Activated CD4-positive, alpha-beta T cell treated with anti-CD3 and anti-CD28 coated beads, Interleukin-2, amount 50 U/mL, for 24 hours (primary cell): ENCODE results near the gene LRRIQ3.
"Not testable (repeated sequence)": the region's sequence is repeated elsewhere in the genome, so short reads cannot be mapped to it uniquely, and the experiment has no call there.

Experiments used
- DNase-seq, 2 donors: peaks; one replicate each; pipeline ENCODE4 v3.0.0-alpha.2; 2020; ENCODE audit warnings: low read depth in 1 of 2, low spot score in 1 of 2

Gene LRRIQ3

DNA sequence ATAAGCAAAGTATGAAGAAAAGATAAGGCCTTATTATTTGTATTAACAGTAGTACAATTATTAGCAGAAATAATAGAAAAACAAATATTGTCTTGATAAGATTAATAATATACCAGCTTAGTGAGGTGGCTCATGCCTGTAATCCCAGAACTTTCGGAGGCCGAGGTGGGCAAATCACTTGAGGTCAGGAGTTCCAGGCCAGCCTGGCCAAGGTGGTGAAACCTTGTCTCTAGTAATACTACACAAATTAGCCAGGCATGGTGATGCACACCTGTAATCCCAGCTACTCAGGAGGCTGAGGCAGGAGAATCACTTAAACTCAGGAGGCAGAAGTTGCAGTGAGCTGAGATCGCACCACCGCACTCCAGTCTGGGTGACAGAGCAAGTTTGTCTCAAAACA, 80.6 kb downstream of the LRRIQ3 start:
- DNase-seq, result not testable (repeated sequence)

- DNase-seq, result no peak
These were observed 84.6 kb downstream of the LRRIQ3 start for GRCh38 chr1:74113333-74113732.

GRCh38 chr1:74107394-74107793, 90.6 kb downstream of the LRRIQ3 start:
- DNase-seq, result no peak

DNA sequence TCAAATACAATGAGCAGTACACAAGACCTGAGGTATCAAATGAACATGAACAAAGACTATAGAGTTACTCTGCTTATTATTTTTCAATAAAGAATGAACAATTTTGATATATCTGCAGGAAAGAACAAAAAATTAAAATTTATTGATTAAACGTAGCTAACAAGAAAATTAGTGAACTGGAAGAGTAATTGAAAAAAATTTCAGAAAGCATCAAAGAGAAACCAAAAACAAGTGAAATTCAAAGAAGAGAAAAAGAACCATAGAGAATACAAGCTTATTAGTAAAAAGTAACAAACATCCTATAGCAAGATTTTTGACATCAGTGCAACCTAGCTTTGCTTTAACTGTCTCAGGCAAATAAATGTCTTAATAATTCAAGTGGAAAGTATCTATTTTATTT, 106.6 kb downstream of the LRRIQ3 start:
- DNase-seq, result no peak

DNA sequence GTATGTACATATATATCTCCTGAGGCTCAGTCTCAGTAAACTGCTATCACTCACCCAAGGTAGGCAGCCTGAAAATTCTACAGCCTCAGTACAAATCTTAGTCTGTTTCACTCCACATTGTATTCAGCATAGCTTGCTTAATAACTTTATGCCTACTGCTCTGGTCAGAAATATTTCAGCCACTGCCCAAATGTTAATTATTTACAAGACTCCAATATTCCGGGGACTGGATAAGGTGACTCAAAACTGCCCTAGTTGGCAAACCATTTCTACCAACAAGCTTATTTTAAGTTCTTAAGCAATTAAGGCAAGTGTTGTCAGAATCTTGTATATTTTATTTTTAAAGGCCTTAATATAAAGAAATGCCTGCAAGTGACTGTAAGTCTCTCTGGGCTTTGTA, 114.8 kb downstream of the LRRIQ3 start:
- DNase-seq, result no peak

DNA sequence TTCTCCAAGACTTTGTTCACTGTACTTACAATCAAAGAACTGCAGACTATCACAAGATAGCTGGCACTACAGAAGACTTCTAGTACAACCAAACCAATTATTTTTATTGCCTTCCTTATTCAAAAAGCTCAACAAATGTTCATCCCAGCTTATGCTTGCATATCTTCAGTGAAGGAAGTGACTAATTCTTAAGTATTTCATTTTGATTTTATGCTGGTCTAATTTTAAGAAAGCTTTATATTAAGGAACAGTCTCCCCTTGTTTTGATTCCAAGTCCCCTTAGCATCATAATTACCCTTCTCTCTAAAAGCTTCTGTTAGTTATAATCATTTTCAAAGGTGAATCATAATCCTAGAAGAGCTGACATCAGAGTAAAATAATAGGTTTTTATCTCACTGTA, 132.9 kb downstream of the LRRIQ3 start:
- no peak for DNase-seq

DNA sequence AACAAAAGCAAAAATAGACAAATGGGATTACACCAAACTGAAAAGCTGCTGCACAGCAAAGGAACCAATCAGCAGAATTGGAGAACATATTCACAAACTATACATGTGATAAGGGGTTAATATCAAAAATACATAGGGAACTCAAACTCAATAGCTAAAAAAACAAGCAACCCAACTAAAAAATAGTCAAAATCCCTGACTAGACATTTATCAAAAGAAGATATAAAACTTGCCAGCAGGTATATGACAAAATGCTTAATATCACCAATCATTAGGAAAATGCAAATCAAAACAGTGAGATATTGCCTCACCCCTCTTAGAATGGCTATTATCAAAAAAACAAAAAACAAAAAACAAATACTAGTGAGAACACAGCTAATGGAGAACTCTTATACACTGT, 140.3 kb downstream of the LRRIQ3 start:
- no peak for DNase-seq

GRCh38 chr1:74053407-74053806, 144.6 kb downstream of the LRRIQ3 start:
- DNase-seq, result no peak

GRCh38 chr1:74050386-74050785, 147.6 kb downstream of the LRRIQ3 start:
- DNase-seq, result no peak

DNA sequence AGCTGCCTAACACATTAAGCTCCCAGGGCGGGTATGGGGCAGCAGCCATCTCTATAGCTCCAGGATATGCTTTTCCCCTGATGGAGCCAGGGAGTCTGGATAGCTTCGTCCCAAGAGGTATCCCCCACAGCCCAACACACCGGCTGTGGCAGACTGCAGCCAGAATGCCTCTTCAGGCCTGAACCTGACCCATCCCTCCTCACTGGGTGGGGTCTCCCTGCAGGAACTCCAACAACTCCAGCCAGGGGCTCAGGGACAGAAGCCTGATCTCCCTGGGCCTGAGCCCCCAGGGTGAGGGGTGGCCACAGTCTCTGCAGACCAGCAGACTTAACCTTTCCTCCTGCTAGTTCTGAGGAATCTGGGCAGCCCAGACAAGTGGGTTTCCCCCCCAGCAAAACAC, 159.9 kb downstream of the LRRIQ3 start:
- DNase-seq, result no peak

GRCh38 chr1:74012583-74012982, 185.4 kb downstream of the LRRIQ3 start:
- DNase-seq, result no peak

DNA sequence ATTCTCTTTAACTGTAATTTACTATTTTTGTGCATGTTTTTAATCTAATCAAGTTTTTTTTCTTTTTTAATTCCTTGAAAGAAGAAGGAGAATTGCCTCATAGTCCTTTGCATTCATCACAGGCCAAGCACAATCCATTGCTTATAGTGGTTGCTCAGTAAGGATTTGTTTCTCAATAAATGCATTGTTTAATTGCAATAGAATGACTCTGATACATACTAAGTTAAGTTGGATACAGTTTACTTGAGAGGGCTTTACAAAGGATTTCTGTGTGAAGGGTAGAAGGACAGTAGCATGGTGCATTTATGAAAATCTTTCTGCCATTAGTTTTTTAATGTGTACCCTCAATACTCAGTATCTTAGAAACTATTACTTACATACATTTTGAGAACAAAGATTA, 186.2 kb downstream of the LRRIQ3 start:
- no peak for DNase-seq

GRCh38 chr1:74010206-74010605, 187.8 kb downstream of the LRRIQ3 start:
- no peak for DNase-seq

- no peak for DNase-seq
These were observed 192.4 kb downstream of the LRRIQ3 start for GRCh38 chr1:74005533-74005932.

- DNase-seq, result no peak
These were observed 194.2 kb downstream of the LRRIQ3 start for GRCh38 chr1:74003806-74004205.

DNA sequence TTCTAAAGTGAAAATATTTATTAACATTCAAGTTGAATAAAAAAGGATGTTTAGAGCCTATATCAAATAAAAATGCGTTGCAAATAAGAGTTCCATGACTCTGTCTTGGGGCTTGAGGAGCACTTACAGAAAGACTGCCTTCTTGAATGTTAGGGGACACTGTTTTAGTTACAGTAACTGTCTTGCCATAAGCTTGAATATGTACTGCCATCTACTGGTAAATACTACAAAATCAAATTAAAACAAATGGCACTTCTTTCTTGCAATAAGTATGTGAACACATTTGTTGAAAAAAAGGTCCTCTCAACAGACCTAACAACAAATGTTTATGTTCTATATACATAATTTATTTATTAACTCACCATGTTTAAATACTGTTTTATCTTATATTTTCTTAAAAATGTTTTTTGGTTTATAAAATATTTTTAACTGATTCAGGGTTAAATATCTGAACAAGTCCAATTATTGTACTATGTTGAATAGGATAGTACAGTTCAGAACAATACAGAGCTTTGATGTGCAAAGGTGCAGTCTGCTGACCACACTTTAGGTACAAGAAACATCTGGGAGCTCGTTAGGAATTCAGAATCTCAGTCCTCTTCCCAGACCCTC, 199.5 kb downstream of the LRRIQ3 start:
- DNase-seq, result no peak

DNA sequence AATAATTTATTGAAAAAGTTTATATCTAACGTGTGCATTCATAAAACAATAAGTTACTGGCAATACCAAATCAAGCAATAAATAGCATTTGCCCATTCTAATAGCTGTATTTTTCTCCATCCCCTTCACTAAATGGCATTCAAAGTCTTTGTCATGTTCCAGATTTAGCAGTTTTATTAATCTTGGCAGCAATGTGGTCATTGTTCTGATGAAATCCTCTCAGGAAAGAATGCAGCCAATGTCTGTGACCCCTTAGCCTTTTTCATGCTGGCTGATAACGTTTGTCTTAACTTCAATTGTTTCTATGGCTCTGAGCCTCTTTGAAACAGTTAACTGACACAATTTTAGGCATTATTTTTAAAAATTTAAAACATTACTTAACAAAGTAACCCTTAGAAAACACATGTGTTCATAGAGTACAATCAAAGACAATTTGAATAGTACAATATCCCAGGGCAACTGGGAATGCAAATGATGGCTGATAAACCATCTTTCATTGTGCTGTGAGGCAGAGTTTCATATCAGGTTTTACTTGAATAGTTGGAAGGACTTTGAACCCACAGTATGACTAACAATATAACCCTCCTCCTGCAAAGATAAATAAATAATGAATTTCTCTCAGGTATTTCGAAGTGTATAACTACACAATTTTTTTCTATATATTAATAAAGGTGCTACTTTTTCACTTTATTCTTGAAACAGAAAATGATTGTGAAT, 217.5 kb downstream of the LRRIQ3 start:
- no peak for DNase-seq

- DNase-seq, result no peak
These were observed 218.3 kb downstream of the LRRIQ3 start for GRCh38 chr1:73979684-73980083.

DNA sequence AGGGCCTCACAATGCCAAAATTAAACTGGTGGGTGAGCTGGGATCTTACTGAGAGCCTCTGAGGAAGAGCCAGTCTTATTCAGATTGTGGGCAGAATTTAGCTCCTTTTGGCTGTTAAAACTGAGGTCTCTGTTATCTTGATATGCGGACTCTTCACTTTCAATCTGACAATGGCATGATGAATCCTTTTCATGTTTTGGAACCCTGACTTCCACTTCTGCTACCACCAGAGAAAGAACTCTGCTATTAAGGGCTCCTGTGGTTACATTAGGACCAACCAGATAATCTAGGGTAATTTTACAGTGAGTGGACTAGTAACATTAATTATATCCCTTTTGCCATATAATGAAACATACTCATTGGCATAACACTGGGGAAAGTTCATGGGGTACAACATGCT, 219.0 kb downstream of the LRRIQ3 start:
- no peak for DNase-seq
